SH-SY5Y (cell line): Measurements from ENCODE around the gene SLC35G1.

Experiments
- GATA2 ChIP-seq: IDR thresholded peaks from 2 replicates; pipeline ENCODE4 v1.6.1; 2011; ENCODE audit warnings: mild to moderate bottlenecking, low read depth, low read length
- GATA3 ChIP-seq: IDR thresholded peaks from 2 replicates; pipeline ENCODE4 v1.6.1; 2011; ENCODE audit warnings: low read depth, mild to moderate bottlenecking, low read length, moderate library complexity

DNA sequence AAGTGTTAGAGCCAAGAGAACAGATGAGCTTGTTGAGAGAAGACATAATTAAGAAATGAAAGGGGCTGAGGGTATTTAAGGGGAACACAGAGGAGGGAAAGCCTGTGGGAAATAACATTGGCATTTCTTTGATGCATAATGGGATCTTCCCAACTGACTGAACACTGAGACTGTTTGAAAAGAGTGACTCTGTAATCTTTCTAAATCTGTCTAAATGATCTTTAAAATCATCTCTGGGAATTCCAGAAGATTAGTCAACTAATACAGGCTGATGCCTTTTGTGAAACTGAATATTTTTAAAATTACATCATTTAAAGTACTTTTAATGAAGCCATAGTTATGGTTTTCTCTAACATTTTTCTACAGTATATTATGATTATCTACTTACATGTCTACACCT, 17.4 kb upstream of the SLC35G1 start:
- no peak for TF ChIP-seq GATA2
- no peak for TF ChIP-seq GATA3
